ENCODE results near the gene VSX1.

GRCh38 chr20:25041813-25042530, 40.0 kb downstream of the VSX1 start:
- no peak for TF ChIP-seq CTCF (IDR thresholded peaks at IDR 0.05)
- TF ChIP-seq EP300 (IDR thresholded peaks at IDR 0.05), result no peak
- no peak for TF ChIP-seq POLR2AphosphoS5 (IDR thresholded peaks at IDR 0.05)

Data from sigmoid colon (tissue), 4 donors.